ENCODE results near the gene TEKT5. TPM values are rescaled to one million over a fixed set of nuclear protein-coding genes. Genes with fewer than 3 reads are reported as not detected.

TEKT5 gene
- total RNA-seq, 1 donor from 2014 or later: not detected

DNA sequence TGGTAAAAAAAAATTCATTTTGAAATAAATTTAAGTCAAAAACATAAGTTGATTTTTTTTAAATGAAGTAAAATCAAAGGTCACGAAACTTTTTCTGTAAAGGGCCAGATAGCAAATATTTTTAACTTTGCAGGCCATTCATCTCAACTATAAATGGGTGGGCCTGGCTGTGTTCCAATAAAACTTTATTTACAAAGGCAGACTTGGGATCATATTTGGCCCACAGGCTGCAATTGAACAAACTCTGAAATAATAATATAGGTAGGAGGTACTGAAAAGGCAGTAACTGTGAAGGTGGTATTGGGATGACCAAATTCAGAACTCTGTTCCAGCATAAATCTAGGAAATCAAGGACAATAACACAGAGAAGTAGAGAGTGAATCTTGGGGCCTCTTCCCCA is 102.1 kb downstream of the TEKT5 start:
- no peak overlapping the region for H3K4me3 ChIP-seq (ENCODE audit: low read depth, low read length)
- TF ChIP-seq, protein P1, sequence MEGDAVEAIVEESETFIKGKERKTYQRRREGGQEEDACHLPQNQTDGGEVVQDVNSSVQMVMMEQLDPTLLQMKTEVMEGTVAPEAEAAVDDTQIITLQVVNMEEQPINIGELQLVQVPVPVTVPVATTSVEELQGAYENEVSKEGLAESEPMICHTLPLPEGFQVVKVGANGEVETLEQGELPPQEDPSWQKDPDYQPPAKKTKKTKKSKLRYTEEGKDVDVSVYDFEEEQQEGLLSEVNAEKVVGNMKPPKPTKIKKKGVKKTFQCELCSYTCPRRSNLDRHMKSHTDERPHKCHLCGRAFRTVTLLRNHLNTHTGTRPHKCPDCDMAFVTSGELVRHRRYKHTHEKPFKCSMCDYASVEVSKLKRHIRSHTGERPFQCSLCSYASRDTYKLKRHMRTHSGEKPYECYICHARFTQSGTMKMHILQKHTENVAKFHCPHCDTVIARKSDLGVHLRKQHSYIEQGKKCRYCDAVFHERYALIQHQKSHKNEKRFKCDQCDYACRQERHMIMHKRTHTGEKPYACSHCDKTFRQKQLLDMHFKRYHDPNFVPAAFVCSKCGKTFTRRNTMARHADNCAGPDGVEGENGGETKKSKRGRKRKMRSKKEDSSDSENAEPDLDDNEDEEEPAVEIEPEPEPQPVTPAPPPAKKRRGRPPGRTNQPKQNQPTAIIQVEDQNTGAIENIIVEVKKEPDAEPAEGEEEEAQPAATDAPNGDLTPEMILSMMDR (conservative IDR thresholded peaks at IDR 0.05; ENCODE audit: low read depth, low read length): no peak
- no peak for DNase-seq (ENCODE audit: low read depth)

DNA sequence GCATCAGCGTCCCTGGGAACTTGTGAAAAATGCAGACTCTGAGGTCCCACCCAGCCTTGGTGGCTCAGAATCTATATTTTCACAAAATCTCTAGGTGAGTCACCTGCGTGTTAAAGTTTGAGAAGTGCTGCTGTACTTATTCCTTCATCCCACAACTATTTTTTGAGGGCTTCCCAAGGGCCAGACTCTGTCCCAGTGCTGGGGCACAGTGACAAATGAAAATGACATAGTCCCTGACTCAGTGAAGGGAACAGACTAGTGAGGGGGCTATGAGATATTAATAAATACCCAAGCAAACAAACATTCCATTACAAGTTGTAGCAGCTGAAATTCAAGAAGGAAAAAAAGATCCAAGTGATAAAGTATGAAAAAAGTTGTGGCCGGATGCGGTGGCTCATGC is 104.4 kb downstream of the TEKT5 start:
- H3K4me3 ChIP-seq (ENCODE audit: low read depth, low read length): no peak overlapping the region
- TF ChIP-seq, protein P1 (conservative IDR thresholded peaks at IDR 0.05; ENCODE audit: low read depth, low read length): no peak
- DNase-seq (ENCODE audit: low read depth): no peak

DNA sequence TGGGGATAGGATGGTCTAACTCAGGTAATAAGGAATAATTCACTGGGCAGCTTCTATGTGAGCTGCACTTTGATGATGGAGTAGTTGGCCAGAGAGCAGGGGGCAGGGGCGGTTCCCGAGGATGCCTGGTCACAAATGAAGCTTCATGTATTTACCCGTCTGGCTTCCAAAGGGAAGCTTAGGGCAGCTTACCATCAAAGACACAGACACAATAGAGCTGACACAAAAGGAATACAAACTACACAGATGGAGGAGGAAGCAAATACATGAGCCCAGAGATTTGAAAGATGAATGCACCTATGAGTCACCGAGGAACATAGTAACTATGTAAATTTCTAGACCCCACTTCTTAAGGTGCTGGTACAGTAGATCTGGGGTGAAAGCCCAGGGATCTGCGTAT is 105.6 kb downstream of the TEKT5 start:
- DNase-seq (ENCODE audit: low read depth): no peak
- no peak overlapping the region for H3K4me3 ChIP-seq (ENCODE audit: low read depth, low read length)
- TF ChIP-seq, protein P1 (conservative IDR thresholded peaks at IDR 0.05; ENCODE audit: low read depth, low read length): no peak

DNA sequence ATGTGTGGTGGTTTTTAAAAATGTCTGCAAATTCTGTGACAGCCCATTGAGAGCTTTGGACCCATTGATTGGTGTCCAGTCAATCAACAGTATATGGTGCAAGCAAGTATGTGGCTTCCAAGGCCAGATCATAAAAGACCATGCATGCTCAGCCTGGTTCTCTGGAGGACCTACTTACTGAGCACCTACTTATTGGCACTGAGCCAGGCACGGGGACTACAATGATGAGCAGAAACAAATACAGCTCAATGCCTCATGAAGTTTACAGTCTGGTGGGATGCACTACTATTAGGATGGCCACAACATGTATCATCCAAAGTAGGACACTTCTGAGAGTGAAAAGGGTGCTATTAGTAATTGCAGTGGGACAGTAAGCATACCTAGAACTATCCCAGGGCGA is 107.1 kb downstream of the TEKT5 start:
- TF ChIP-seq, protein P1 (conservative IDR thresholded peaks at IDR 0.05; ENCODE audit: low read depth, low read length): no peak

DNA sequence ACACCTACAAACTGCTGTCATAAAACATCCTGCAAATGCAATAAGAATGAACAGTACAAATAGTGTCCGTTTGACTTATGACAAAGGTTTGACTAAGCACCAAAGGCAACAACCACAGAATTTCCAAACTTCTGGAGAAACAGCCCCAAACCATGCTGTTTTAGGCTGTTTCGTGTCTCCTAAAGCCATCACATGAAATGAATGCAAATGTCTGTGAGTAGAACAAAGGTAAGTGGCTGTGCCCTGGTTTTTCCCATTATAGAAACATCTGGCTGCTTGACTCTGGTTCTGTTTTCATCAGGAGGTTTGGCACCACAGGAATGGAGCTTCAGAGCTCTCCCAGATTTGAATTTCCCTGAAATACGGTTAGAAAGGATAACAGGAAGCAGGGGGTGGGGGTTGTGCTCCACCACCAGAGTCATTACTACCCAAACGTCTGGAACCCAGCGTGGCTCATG is 109.7 kb downstream of the TEKT5 start:
- TF ChIP-seq, protein P1 (conservative IDR thresholded peaks at IDR 0.05; ENCODE audit: low read depth, low read length): no peak

More for the DNA sequence above, 107.1 kb downstream of the TEKT5 start:
- no peak overlapping the region for H3K4me3 ChIP-seq (ENCODE audit: low read depth, low read length)
- DNase-seq (ENCODE audit: low read depth): no peak

DNA sequence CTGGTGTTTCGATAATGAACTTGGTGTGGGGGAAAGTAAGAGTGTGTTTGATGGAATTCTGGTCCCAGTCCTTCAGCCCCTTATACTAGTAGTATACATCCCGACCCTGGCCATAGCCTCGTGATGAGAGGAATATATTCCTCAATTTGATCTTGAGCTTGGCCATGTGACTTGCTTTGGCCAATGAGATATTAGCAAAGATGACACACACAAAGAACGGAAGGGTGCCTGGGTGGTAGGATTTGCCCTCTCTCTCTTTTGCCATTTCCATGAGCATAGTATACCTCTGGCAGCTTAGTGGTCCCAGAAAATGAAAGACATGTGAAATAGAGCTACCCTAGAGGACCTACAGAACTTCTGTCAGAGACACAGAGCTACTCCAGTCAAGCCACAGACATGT is 111.5 kb downstream of the TEKT5 start:
- DNase-seq (ENCODE audit: low read depth): no peak
- TF ChIP-seq, protein P1 (conservative IDR thresholded peaks at IDR 0.05; ENCODE audit: low read depth, low read length): no peak

More for the DNA sequence above, 109.7 kb downstream of the TEKT5 start:
- no peak for DNase-seq (ENCODE audit: low read depth)
- no peak overlapping the region for H3K4me3 ChIP-seq (ENCODE audit: low read depth, low read length)

DNA sequence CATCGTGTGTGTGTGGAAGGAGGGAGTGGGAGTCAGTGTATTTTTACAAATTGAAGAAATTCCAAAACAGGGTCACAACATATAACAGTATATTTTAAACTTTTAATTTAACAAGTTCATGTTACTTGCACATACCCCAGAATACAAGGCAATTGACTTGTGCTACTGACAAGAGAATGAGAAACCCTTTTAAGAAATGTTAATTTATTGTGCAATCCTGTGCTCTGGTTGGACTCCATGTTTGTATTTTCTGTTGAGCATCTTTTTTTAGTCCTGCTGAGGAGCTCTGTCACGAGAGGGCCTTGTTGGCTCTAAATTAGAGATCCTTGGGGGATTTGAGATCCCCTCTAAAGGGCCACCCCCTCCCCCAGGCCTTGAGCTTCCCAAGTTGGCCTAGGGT is 113.2 kb downstream of the TEKT5 start:
- H3K4me3 ChIP-seq (ENCODE audit: low read depth, low read length): no peak overlapping the region
- DNase-seq (ENCODE audit: low read depth): no peak
- TF ChIP-seq, protein P1 (conservative IDR thresholded peaks at IDR 0.05; ENCODE audit: low read depth, low read length): no peak

More for the DNA sequence above, 111.5 kb downstream of the TEKT5 start:
- H3K4me3 ChIP-seq (ENCODE audit: low read depth, low read length): no peak overlapping the region

All from epithelial cell of proximal tubule (primary cell).